Measurements from ENCODE around the gene SMARCAL1.

The SMARCAL1 gene

DNA sequence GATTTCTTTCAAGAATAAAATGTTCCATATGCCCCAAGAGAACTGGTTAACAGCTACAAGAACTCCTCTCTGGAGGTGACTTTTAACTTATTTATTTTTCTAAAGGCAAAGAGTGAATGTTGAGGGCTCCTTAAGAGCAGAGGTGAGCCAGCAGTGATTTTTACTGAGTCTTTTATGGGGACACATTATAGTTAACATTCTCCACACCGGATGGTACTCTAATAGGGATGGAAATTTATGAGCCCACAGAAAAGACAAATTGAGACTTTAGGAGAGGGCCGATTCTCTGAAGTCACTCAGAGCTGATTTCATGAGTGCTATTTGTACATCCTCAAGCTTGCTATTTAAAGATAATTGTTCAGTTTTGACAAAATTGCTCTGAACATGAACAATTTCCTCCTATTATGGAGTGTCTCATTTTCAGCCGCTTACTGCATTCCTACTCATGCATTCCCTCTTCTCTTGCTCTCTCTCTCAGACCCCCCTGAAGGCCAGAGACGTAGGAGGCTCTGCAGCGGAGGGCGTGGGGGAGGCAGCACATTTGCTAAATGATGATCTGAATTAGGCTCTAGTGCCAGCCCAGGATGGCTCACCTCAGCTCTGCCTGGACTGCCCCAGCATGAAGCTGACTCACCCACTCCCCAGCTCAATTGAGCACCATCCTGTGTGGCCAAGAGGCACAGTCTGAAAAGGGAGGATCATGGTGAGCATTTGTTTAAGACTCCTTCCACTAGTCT lies 80.5 kb downstream of the SMARCAL1 start:
- H3K9ac ChIP-seq (ENCODE audit: insufficient read length): no peak overlapping the region
- peak overlapping the region; percentile 61; the same call in 1 of the 2 replicates for H3K27ac ChIP-seq
- no peaks in the 10 kb centered on the region for H3K9me3 ChIP-seq (ENCODE audit: low read depth, low read length)
- no peak for DNase-seq (ENCODE audit: low read depth, low spot score)
- no peaks in the 10 kb centered on the region for H3K36me3 ChIP-seq (ENCODE audit: insufficient read depth, low read length)
- TF ChIP-seq POLR2AphosphoS5 (IDR thresholded peaks at IDR 0.05; ENCODE audit: borderline replicate concordance, low read depth, low read length): no peak; the same call in 1 of the 2 replicates
- no peak for TF ChIP-seq FOXP2 (optimal IDR thresholded peaks at IDR 0.05; ENCODE audit: control extremely low read depth, extremely low read length, insufficient read depth)
- TF ChIP-seq EZH2 (IDR thresholded peaks at IDR 0.05): no peak
- H3K4me3 ChIP-seq: peak overlapping the region; percentile 50

DNA sequence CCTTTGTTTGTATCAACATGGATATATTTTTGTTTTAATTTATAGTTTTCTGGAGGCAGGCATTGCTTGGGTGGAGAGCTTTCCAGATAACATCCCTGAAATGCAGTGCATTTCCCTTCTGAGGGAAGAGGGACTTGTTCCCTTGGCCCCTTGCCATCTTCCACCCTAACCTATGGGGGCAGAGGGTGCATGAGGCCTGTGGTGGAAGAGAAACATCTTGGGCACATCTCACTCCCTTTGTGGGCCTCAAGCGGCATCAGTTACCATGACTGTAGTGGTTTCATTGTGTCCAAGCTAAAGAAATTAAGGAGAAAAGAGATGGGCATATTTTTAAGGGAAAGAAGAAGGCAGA lies 81.0 kb downstream of the SMARCAL1 start:
- Histone ChIP-seq H3K36me3 (ENCODE audit: insufficient read depth, low read length) (no peaks in the 10 kb centered on the region), H3K9ac (ENCODE audit: insufficient read length) (no peak overlapping the region), H3K4me3 (no peak overlapping the region), H3K27ac (no peak overlapping the region), H3K9me3 (ENCODE audit: low read depth, low read length) (no peaks in the 10 kb centered on the region)
- TF ChIP-seq POLR2AphosphoS5 (IDR thresholded peaks at IDR 0.05; ENCODE audit: borderline replicate concordance, low read depth, low read length): no peak
- no peak for TF ChIP-seq EZH2 (IDR thresholded peaks at IDR 0.05)
- no peak for TF ChIP-seq FOXP2 (optimal IDR thresholded peaks at IDR 0.05; ENCODE audit: control extremely low read depth, extremely low read length, insufficient read depth)
- no peak for DNase-seq (ENCODE audit: low read depth, low spot score)

DNA sequence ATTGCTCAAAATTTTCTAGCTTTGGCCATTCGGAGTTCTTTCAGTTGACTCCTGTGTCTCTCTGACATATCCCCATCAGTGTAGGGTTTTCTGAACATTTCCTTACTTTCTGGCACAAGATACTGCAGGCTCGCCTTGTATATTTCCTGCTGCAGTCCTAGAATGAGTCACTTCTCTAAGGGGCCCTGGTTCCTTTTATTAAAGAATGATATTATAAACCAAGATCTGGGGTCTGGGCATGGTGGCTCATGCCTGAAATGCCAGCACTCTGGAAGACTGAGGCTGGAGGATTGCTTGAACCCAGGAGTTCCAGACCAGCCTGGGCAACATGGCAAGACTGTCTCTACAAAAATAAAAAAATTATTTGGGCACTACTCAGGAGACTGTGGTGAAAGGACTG lies 83.4 kb downstream of the SMARCAL1 start:
- TF ChIP-seq POLR2AphosphoS5 (IDR thresholded peaks at IDR 0.05; ENCODE audit: borderline replicate concordance, low read depth, low read length): no peak
- TF ChIP-seq FOXP2 (optimal IDR thresholded peaks at IDR 0.05; ENCODE audit: control extremely low read depth, extremely low read length, insufficient read depth): no peak
- no peak for TF ChIP-seq EZH2 (IDR thresholded peaks at IDR 0.05)
- peaks cover 17% of the 10 kb centered on the region for H3K36me3 ChIP-seq (ENCODE audit: insufficient read depth, low read length)
- DNase-seq (ENCODE audit: low read depth, low spot score): no peak
- no peaks in the 10 kb centered on the region for H3K9me3 ChIP-seq (ENCODE audit: low read depth, low read length)
- no peak overlapping the region for H3K9ac ChIP-seq (ENCODE audit: insufficient read length)
- no peak overlapping the region for H3K27ac ChIP-seq
- no peak overlapping the region for H3K4me3 ChIP-seq

DNA sequence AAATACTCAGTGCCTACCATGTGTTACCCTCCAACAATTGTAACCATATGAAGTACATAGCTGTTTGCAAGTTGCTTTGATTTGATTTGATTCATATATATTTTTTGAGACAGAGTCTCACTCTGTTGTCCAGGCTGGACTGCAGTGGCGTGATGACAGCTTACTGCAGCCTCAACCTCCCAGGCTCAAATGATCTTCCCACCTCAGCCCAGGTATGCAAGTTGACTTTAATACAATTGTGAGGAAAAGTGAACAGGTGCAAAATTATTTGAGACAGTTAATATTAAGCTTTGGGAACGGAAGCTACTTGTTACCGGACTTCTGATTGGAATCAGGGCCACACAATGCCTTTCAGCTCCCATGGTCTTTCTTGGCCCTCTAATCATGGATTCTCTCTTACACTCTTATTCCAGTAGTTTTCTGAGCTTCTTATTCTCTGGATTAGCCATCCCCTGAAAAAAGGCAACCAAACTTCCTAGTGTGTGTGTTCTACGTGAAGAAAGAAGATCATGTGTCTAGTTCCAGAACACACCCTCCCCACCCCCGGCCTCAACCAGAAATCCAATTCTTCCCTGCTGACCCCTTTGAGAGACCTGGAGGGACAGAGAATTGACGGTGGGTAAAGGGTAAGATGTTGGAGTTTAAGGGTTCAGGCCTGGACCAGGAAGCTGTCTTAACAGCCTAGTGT lies 85.2 kb downstream of the SMARCAL1 start:
- H3K9ac ChIP-seq (ENCODE audit: insufficient read length): peak overlapping the region; percentile 86
- no peaks in the 10 kb centered on the region for H3K9me3 ChIP-seq (ENCODE audit: low read depth, low read length)
- H3K4me3 ChIP-seq: peak overlapping the region; percentile 92
- H3K27ac ChIP-seq: peak overlapping the region; percentile 18; the same call in 1 of the 2 replicates
- no peak for TF ChIP-seq POLR2AphosphoS5 (IDR thresholded peaks at IDR 0.05; ENCODE audit: borderline replicate concordance, low read depth, low read length)
- H3K36me3 ChIP-seq (ENCODE audit: insufficient read depth, low read length): peaks cover 36% of the 10 kb centered on the region
- DNase-seq (ENCODE audit: low read depth, low spot score): no peak

DNA sequence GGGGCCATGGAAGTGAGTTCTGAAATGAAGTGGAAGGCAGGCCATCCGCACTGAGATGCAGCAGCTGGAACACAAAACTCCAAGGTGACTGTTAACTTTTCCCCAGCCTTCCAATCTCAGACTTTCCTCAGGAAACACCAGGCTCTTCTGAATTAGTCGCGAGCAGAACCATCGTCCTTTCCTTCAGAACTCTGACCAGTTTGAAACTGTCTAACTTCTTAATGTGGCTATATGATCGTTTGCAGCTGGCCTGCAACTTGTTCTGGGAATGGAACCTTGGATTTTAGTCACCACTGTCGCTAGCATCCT lies 85.7 kb downstream of the SMARCAL1 start:
- H3K27ac ChIP-seq: peak overlapping the region; percentile 18; the same call in 1 of the 2 replicates
- H3K9me3 ChIP-seq (ENCODE audit: low read depth, low read length): no peaks in the 10 kb centered on the region
- TF ChIP-seq POLR2AphosphoS5 (IDR thresholded peaks at IDR 0.05; ENCODE audit: borderline replicate concordance, low read depth, low read length) (no peak), FOXP2 (optimal IDR thresholded peaks at IDR 0.05; ENCODE audit: control extremely low read depth, extremely low read length, insufficient read depth) (no peak), EZH2 (IDR thresholded peaks at IDR 0.05) (no peak)
- H3K36me3 ChIP-seq (ENCODE audit: insufficient read depth, low read length): peaks cover 41% of the 10 kb centered on the region
- DNase-seq (ENCODE audit: low read depth, low spot score): no peak
- peak overlapping the region; percentile 92 for H3K4me3 ChIP-seq
- peak overlapping the region; percentile 86 for H3K9ac ChIP-seq (ENCODE audit: insufficient read length)

DNA sequence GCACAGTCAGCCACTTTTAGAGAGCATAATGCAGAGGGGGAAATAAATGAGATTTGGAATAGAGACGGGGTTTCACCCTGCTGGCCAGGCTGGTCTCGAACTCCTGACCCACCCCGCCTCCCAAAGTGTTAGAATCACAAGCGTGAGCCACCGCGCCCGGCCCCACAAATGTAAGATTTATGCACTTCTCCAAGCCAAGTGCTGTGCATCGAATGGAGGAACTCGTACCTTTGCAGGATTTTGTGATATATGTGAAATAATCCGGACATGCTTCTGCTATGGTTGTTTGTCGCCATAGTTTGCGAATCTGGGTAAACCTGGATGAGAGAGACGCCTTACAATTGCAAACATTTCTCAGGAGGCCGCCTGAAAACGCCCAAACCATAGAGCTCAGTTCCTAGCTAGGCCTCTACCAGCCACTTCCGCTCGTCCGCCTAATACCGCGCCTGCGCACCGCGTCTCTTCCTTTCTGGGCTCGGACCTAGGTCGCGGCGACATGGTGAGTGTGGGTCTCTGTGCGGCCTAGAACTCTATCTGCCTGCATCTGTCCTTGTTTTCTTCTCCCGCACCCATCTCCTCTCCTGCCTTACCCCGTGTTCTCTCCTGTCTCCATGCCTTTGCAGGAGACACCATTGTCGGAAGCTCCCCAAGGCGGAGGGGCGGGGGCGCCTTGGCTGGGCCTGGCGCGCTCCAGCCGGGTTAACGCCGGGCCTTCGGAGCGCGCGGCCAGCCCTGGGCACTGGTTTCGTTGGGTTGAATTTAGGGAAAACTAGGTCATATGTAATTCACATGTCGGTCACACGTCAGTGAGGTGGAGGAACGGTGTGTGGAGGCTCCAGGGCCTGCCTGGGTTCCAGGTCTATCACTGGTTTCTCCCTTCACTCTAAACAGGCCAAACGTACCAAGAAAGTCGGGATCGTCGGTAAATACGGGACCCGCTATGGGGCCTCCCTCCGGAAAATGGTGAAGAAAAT lies 86.4 kb downstream of the SMARCAL1 start, which contains the start of gene RPL37A:
Gene RPL37A (plus strand): TSS at position 466 of the 974 bp plus-strand sequence. CDS start 31 bp downstream, at position 497.
- peak within 1 kb of the TSS; percentile 92 for H3K4me3 ChIP-seq
- peak; percentile 91 for DNase-seq (ENCODE audit: low read depth, low spot score)
- no peak for TF ChIP-seq EZH2 (IDR thresholded peaks at IDR 0.05)
- peak; percentile 74 for TF ChIP-seq FOXP2 (optimal IDR thresholded peaks at IDR 0.05; ENCODE audit: control extremely low read depth, extremely low read length, insufficient read depth)
- peak; percentile 100 for TF ChIP-seq POLR2AphosphoS5 (IDR thresholded peaks at IDR 0.05; ENCODE audit: borderline replicate concordance, low read depth, low read length)

DNA sequence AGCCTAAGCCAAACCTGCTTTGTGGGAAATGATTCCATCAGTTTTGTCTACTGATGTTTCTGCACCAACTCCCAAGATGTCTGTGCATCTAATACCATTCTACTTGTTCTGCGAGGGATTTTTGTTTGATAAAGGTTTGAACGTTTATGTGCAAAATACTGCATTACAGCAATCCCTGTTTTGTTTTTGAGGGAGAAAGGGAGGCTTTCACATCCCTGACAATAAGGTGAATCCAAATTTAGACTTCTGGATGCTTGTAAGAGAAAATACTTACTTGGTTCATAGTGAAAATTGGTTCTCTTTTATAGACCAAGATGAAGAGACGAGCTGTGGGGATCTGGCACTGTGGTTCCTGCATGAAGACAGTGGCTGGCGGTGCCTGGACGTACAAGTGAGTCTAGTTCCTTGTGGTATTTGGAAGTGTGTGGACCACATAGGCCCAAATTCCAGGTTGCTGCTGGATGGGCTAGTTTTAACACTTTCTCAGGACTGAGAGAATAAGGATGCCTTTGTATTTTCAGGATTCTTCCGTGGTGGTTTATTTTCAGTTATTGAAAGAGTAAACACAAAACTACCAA lies 87.4 kb downstream of the SMARCAL1 start:
- Histone ChIP-seq H3K9ac (ENCODE audit: insufficient read length) (peak overlapping the region; percentile 100), H3K4me3 (peak overlapping the region; percentile 92), H3K9me3 (ENCODE audit: low read depth, low read length) (no peaks in the 10 kb centered on the region), H3K36me3 (ENCODE audit: insufficient read depth, low read length) (peaks cover 58% of the 10 kb centered on the region), H3K27ac (peak overlapping the region; percentile 92)
- TF ChIP-seq EZH2 (IDR thresholded peaks at IDR 0.05) (no peak), POLR2AphosphoS5 (IDR thresholded peaks at IDR 0.05; ENCODE audit: borderline replicate concordance, low read depth, low read length) (no peak; the same call in 1 of the 2 replicates), FOXP2 (optimal IDR thresholded peaks at IDR 0.05; ENCODE audit: control extremely low read depth, extremely low read length, insufficient read depth) (no peak)
- no peak for DNase-seq (ENCODE audit: low read depth, low spot score)

More for the DNA sequence above, 86.4 kb downstream of the SMARCAL1 start, which contains the start of gene RPL37A:
- Histone ChIP-seq H3K9me3 (ENCODE audit: low read depth, low read length) (no peaks in the 10 kb centered on the region), H3K36me3 (ENCODE audit: insufficient read depth, low read length) (peaks cover 47% of the 10 kb centered on the region), H3K9ac (ENCODE audit: insufficient read length) (peak within 1 kb of the TSS; percentile 100), H3K27ac (peak within 1 kb of the TSS; percentile 92)
